Natural killer cell (primary cell): ENCODE data around the gene SEMA6C. TPM values are rescaled to one million over a fixed set of nuclear protein-coding genes. Genes with fewer than 3 reads are reported as not detected.

Experiments
- ATAC-seq, 3 donors: fragments of 150-1000 bp in 2 of 3; fragments of 200-7000 bp in 1 of 3; cut with Tn5 transposase; 1 replicate in 1 of 3; 2 replicates in 2 of 3; pipeline ENCODE4 v1.10.0; 2021; ENCODE audit warnings: mild to moderate bottlenecking in 2 of 3, moderate library complexity in 2 of 3
- DNase-seq, 2 donors: peaks; one replicate each; pipeline versions ENCODE4 v3.0.0 to v3.0.0-alpha.2; 2013 to 2021; ENCODE audit warnings: mixed read lengths in 1 of 2
- H3K27ac ChIP-seq: one replicate; pipeline ENCODE4 v1.5.1; 2013; ENCODE audit warnings: mild to moderate bottlenecking, low read length
- H3K27me3 ChIP-seq: one replicate; pipeline ENCODE4 v1.6.1; 2013; ENCODE audit warnings: low read length; ENCODE audit not compliant: control insufficient read depth, insufficient read depth
- H3K36me3 ChIP-seq: one replicate; pipeline ENCODE4 v1.6.1; 2013; ENCODE audit warnings: low read length; ENCODE audit not compliant: control insufficient read depth, insufficient read depth
- H3K4me1 ChIP-seq: one replicate; pipeline ENCODE4 v1.6.1; 2013; ENCODE audit warnings: low read length; ENCODE audit not compliant: control insufficient read depth, insufficient read depth
- H3K4me3 ChIP-seq: one replicate; pipeline ENCODE4 v1.5.1; 2013; ENCODE audit warnings: low read length
- H3K9me3 ChIP-seq: one replicate; pipeline ENCODE4 v1.6.1; 2013; ENCODE audit warnings: low read length; ENCODE audit not compliant: control insufficient read depth, insufficient read depth
- H3K27ac Mint-ChIP-seq, 2 donors: one replicate each; pipeline ENCODE4 v1.8.0; 2022; ENCODE audit warnings: mild to moderate bottlenecking in 2 of 2, mixed read lengths in 2 of 2, moderate library complexity in 1 of 2
- H3K27me3 Mint-ChIP-seq, 2 donors: one replicate each; pipeline ENCODE4 v1.8.0; 2022; ENCODE audit warnings: low read depth in 2 of 2, mixed read lengths in 2 of 2
- H3K36me3 Mint-ChIP-seq: one replicate; pipeline ENCODE4 v1.8.0; 2022; ENCODE audit warnings: mixed read lengths
- H3K4me1 Mint-ChIP-seq, 2 donors: one replicate each; pipeline ENCODE4 v1.8.0; 2022; ENCODE audit warnings: mixed read lengths in 2 of 2
- H3K4me3 Mint-ChIP-seq: one replicate; pipeline ENCODE4 v1.8.0; 2022; ENCODE audit warnings: mild to moderate bottlenecking, moderate library complexity, mixed read lengths
- H3K9me3 Mint-ChIP-seq, 2 donors: one replicate each; pipeline ENCODE4 v1.8.0; 2022; ENCODE audit warnings: mixed read lengths in 2 of 2
- CTCF ChIP-seq: fragments of 200-600 bp; IDR thresholded peaks from one replicate; pipeline ENCODE4 v1.8.0; 2022; ENCODE audit warnings: antibody characterized with exemption
- WGBS: methylation state at CpG from one replicate; pipeline ENCODE4 v1.1.7; 2013; ENCODE audit warnings: missing lambda C conversion rate; ENCODE audit not compliant: insufficient coverage; 5-methylcytosine and 5-hydroxymethylcytosine counted together
- intact Hi-C: fragments of 100-400 bp; cut with micrococcal nuclease; formaldehyde crosslinking; loops from one replicate; pipeline ENCODE4 v1.14.2; 2022
- total RNA-seq, 4 donors: library from RNA; stranded (reverse); fragments of 120-200 nt in 1 of 4; gene quantifications; one replicate each; pipeline versions ENCODE4 v1.2.3 to v1.2.4, GENCODE V29; 2013 to 2022

Gene SEMA6C
- total RNA-seq, 3 donors from 2014 or later (not counting 1 experiment from before 2014, with no cell fraction given): 2.5 to 5.8 (median 3.0) TPM

- intact Hi-C loops: no loop called here
- H3K27me3 ChIP-seq: no peaks in the 10 kb centered on the region
- Mint-ChIP-seq H3K9me3 (no peaks in the 10 kb centered on the region), H3K4me3 (no peak overlapping the region), H3K4me1 (peaks cover 12 to 22% of the 10 kb centered on the region in 2 donors), H3K27me3 (no peaks in the 10 kb centered on the region), H3K27ac (no peak overlapping the region), H3K36me3 (no peaks in the 10 kb centered on the region)
- WGBS: 98% methylated on average over 7 of the region's 7 CpGs
- no peaks in the 10 kb centered on the region for H3K9me3 ChIP-seq
- H3K4me1 ChIP-seq: peaks cover 14% of the 10 kb centered on the region
- no peak overlapping the region for H3K27ac ChIP-seq
- TF ChIP-seq CTCF: no peak
- ATAC-seq (no peak), DNase-seq (no peak)
- H3K36me3 ChIP-seq: no peaks in the 10 kb centered on the region
- no peak overlapping the region for H3K4me3 ChIP-seq
These were observed 11.4 kb downstream of the SEMA6C start for GRCh38 chr1:151134991-151135390.

GRCh38 chr1:151134396-151134795 lies 12.0 kb downstream of the SEMA6C start:
- DNase-seq (no peak), ATAC-seq (no peak)
- Mint-ChIP-seq H3K4me1 (peaks cover 12 to 22% of the 10 kb centered on the region in 2 donors), H3K27me3 (no peaks in the 10 kb centered on the region), H3K9me3 (no peaks in the 10 kb centered on the region), H3K27ac (no peak overlapping the region), H3K4me3 (no peak overlapping the region), H3K36me3 (no peaks in the 10 kb centered on the region)
- 92% methylated on average over 2 of the region's 3 CpGs for WGBS
- Histone ChIP-seq H3K4me1 (peaks cover 14% of the 10 kb centered on the region), H3K9me3 (no peaks in the 10 kb centered on the region), H3K36me3 (no peaks in the 10 kb centered on the region), H3K4me3 (no peak overlapping the region), H3K27me3 (no peaks in the 10 kb centered on the region), H3K27ac (no peak overlapping the region)
- intact Hi-C loops: no loop called here
- TF ChIP-seq CTCF: no peak

GRCh38 chr1:151133018-151133806 lies 13.2 kb downstream of the SEMA6C start:
- WGBS: 96% methylated on average over 65 of the region's 65 CpGs
- H3K9me3 Mint-ChIP-seq: no peaks in the 10 kb centered on the region
- TF ChIP-seq CTCF: no peak
- no peaks in the 10 kb centered on the region for H3K27me3 Mint-ChIP-seq
- H3K27me3 ChIP-seq: no peaks in the 10 kb centered on the region
- H3K9me3 ChIP-seq: no peaks in the 10 kb centered on the region
- peaks cover 12 to 22% of the 10 kb centered on the region in 2 donors for H3K4me1 Mint-ChIP-seq
- DNase-seq (no peak), ATAC-seq (no peak)
- H3K27ac Mint-ChIP-seq: no peak overlapping the region
- no peaks in the 10 kb centered on the region for H3K36me3 ChIP-seq
- no peak overlapping the region for H3K4me3 ChIP-seq
- H3K27ac ChIP-seq: no peak overlapping the region
- no peak overlapping the region for H3K4me3 Mint-ChIP-seq
- no peaks in the 10 kb centered on the region for H3K36me3 Mint-ChIP-seq
- peaks cover 14% of the 10 kb centered on the region for H3K4me1 ChIP-seq
- intact Hi-C loops: no loop called here
